ENCODE measurements around the gene BOLA1. TPM values are rescaled to one million over a fixed set of nuclear protein-coding genes. Genes with fewer than 3 reads are reported as not detected.
A peak's percentile ranks its signal among the peaks of the same experiment; 100 is the strongest.
"Not testable (repeated sequence)": the region's sequence is repeated elsewhere in the genome, so short reads cannot be mapped to it uniquely, and the experiment has no call there.

BOLA1 gene
- total RNA-seq, 2 donors from 2014 or later: 10.2 to 14.7 TPM

DNA sequence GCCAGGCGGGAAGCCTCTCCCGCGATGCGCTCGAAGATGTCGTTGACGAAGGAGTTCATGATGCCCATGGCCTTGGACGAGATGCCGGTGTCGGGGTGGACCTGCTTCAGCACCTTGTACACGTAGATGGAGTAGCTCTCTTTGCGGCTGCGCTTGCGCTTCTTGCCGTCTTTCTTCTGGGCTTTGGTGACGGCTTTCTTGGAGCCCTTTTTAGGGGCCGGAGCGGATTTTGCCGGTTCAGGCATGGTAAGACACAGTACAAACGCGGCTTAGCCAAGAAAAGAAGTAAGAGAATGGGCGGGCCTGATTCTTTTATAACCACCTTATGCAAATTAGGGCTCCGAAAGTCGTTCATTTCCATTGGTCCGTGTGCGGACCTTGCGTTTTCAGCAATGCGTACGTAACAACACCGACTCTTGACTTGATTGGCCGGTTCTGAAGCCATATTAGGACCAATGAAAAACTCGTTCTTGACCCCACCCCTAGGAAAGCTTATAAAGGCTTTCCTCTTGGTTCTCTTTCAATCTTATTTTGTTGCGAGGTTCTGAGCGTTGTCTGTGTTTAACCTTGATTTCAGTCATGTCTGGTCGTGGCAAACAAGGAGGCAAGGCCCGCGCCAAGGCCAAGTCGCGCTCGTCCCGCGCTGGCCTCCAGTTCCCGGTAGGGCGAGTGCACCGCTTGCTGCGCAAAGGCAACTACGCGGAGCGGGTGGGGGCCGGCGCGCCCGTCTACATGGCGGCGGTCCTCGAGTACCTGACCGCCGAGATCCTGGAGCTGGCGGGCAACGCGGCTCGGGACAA is 12.8 kb upstream of the BOLA1 start:
- Mint-ChIP-seq H3K9me3 (no peaks in the 10 kb centered on the region), H3K4me1 (no peaks in the 10 kb centered on the region), H3K36me3 (ENCODE audit: low read depth) (no peaks in the 10 kb centered on the region), H3K27ac (no peak overlapping the region), H3K27me3 (ENCODE audit: insufficient read depth) (no peaks in the 10 kb centered on the region), H3K4me3 (no peak overlapping the region)
- DNase-seq: peak; percentile 96
- H3K36me3 ChIP-seq (ENCODE audit: control insufficient read depth, insufficient read depth, low read length): no peaks in the 10 kb centered on the region
- peak overlapping the region; percentile 98 for H3K27ac ChIP-seq (ENCODE audit: low read depth, low read length)
- TF ChIP-seq, protein P1, sequence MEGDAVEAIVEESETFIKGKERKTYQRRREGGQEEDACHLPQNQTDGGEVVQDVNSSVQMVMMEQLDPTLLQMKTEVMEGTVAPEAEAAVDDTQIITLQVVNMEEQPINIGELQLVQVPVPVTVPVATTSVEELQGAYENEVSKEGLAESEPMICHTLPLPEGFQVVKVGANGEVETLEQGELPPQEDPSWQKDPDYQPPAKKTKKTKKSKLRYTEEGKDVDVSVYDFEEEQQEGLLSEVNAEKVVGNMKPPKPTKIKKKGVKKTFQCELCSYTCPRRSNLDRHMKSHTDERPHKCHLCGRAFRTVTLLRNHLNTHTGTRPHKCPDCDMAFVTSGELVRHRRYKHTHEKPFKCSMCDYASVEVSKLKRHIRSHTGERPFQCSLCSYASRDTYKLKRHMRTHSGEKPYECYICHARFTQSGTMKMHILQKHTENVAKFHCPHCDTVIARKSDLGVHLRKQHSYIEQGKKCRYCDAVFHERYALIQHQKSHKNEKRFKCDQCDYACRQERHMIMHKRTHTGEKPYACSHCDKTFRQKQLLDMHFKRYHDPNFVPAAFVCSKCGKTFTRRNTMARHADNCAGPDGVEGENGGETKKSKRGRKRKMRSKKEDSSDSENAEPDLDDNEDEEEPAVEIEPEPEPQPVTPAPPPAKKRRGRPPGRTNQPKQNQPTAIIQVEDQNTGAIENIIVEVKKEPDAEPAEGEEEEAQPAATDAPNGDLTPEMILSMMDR (conservative IDR thresholded peaks at IDR 0.05): no peak
- H3K9me3 ChIP-seq (ENCODE audit: control insufficient read depth, low read length): no peaks in the 10 kb centered on the region
- WGBS, 2 experiments (ENCODE audit: insufficient coverage in 1 of 2, insufficient read length in 1 of 2): 0 to 1% methylated on average over 41 to 62 of the region's 62 CpGs
- H3K4me3 ChIP-seq (ENCODE audit: low read length): peak overlapping the region; percentile 89
- no peaks in the 10 kb centered on the region for H3K27me3 ChIP-seq (ENCODE audit: control insufficient read depth, insufficient read depth, low read length, poor library complexity, severe bottlenecking)
- no peaks in the 10 kb centered on the region for H3K4me1 ChIP-seq (ENCODE audit: control insufficient read depth, insufficient read depth, low read length)
- peak overlapping the region; percentile 84 for H3K9ac ChIP-seq (ENCODE audit: extremely low read depth, low read length, poor library complexity, severe bottlenecking)

DNA sequence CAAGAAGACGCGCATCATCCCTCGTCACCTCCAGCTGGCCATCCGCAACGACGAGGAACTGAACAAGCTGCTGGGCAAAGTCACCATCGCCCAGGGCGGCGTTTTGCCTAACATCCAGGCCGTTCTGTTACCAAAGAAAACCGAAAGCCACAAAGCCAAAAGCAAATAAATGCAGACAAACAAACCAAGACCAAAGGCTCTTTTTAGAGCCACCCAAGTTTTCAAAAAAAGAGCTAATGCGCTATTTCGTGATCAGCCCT is 12.2 kb upstream of the BOLA1 start:
- H3K27ac ChIP-seq (ENCODE audit: low read depth, low read length): peak overlapping the region; percentile 98
- H3K4me3 Mint-ChIP-seq; H3K9me3 ChIP-seq (ENCODE audit: control insufficient read depth, low read length); H3K9me3 Mint-ChIP-seq; DNase-seq; H3K36me3 ChIP-seq (ENCODE audit: control insufficient read depth, insufficient read depth, low read length); H3K4me1 ChIP-seq (ENCODE audit: control insufficient read depth, insufficient read depth, low read length); H3K27me3 Mint-ChIP-seq (ENCODE audit: insufficient read depth); H3K4me1 Mint-ChIP-seq; H3K27me3 ChIP-seq (ENCODE audit: control insufficient read depth, insufficient read depth, low read length, poor library complexity, severe bottlenecking); H3K36me3 Mint-ChIP-seq (ENCODE audit: low read depth); H3K27ac Mint-ChIP-seq: not testable (repeated sequence)
- peak overlapping the region; percentile 84 for H3K9ac ChIP-seq (ENCODE audit: extremely low read depth, low read length, poor library complexity, severe bottlenecking)
- 0% methylated on average over 2 to 13 of the region's 13 CpGs for WGBS, 2 experiments (ENCODE audit: insufficient coverage in 1 of 2, insufficient read length in 1 of 2)
- H3K4me3 ChIP-seq (ENCODE audit: low read length): peak overlapping the region; percentile 89

DNA sequence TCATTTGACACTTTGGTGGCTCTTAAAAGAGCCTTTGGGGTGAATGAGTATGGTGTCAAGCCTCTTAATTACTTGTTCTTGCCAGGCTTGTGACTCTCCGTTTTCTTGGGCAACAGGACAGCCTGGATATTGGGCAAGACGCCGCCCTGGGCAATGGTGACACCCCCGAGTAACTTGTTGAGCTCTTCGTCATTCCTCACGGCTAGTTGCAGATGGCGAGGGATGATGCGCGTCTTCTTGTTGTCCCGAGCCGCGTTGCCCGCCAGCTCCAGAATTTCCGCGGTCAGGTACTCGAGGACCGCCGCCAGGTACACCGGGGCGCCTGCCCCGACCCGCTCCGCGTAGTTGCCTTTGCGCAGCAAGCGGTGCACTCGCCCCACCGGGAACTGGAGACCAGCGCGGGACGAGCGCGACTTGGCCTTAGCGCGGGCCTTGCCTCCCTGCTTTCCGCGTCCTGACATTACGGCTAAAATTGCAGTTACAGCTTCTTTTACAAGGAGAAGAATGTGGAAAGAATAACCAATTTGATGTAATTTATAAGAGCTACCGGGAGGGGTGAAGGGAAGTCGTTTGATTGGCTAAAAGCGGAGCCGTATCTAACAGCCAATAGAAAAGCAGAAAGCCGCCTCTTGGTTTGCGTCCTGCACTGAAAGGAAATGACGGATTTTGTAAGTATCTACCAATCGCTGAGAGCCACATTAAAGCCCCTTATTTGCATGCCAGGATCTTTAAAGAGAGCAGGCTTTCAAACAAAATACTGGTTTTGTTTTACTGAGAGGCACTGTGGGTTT is 11.7 kb upstream of the BOLA1 start:
- no peaks in the 10 kb centered on the region for H3K36me3 Mint-ChIP-seq (ENCODE audit: low read depth)
- no peaks in the 10 kb centered on the region for H3K9me3 Mint-ChIP-seq
- no peaks in the 10 kb centered on the region for H3K27me3 Mint-ChIP-seq (ENCODE audit: insufficient read depth)
- Histone ChIP-seq H3K27me3 (ENCODE audit: control insufficient read depth, insufficient read depth, low read length, poor library complexity, severe bottlenecking) (no peaks in the 10 kb centered on the region), H3K4me1 (ENCODE audit: control insufficient read depth, insufficient read depth, low read length) (no peaks in the 10 kb centered on the region), H3K9ac (ENCODE audit: extremely low read depth, low read length, poor library complexity, severe bottlenecking) (peak overlapping the region; percentile 84), H3K27ac (ENCODE audit: low read depth, low read length) (peak overlapping the region; percentile 98), H3K4me3 (ENCODE audit: low read length) (peak overlapping the region; percentile 89), H3K9me3 (ENCODE audit: control insufficient read depth, low read length) (no peaks in the 10 kb centered on the region), H3K36me3 (ENCODE audit: control insufficient read depth, insufficient read depth, low read length) (no peaks in the 10 kb centered on the region)
- TF ChIP-seq, protein P1 (conservative IDR thresholded peaks at IDR 0.05): no peak
- H3K4me1 Mint-ChIP-seq: no peaks in the 10 kb centered on the region
- WGBS, 2 experiments (ENCODE audit: insufficient coverage in 1 of 2, insufficient read length in 1 of 2): 0% methylated on average over 41 to 46 of the region's 46 CpGs
- DNase-seq: peak; percentile 90
- no peak overlapping the region for H3K27ac Mint-ChIP-seq
- H3K4me3 Mint-ChIP-seq: no peak overlapping the region

Measured in endodermal cell (in vitro differentiated cells).